ENCODE data around the gene DPEP1.

- TF ChIP-seq, protein P1, sequence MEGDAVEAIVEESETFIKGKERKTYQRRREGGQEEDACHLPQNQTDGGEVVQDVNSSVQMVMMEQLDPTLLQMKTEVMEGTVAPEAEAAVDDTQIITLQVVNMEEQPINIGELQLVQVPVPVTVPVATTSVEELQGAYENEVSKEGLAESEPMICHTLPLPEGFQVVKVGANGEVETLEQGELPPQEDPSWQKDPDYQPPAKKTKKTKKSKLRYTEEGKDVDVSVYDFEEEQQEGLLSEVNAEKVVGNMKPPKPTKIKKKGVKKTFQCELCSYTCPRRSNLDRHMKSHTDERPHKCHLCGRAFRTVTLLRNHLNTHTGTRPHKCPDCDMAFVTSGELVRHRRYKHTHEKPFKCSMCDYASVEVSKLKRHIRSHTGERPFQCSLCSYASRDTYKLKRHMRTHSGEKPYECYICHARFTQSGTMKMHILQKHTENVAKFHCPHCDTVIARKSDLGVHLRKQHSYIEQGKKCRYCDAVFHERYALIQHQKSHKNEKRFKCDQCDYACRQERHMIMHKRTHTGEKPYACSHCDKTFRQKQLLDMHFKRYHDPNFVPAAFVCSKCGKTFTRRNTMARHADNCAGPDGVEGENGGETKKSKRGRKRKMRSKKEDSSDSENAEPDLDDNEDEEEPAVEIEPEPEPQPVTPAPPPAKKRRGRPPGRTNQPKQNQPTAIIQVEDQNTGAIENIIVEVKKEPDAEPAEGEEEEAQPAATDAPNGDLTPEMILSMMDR (conservative IDR thresholded peaks at IDR 0.05; ENCODE audit: low read depth in 2 of 2) = no peak
- no peak for TF ChIP-seq EZH2 (IDR thresholded peaks at IDR 0.05; ENCODE audit: low read depth, unreplicated experiment)
These were observed 4.9 kb downstream of the DPEP1 start for GRCh38 chr16:89618109-89618998.

Measured in GM23338 (cell line).